Endothelial cell of umbilical vein (primary cell): Measurements from ENCODE around the gene PRLHR.

Experiments used
- CTCF ChIP-seq, 2 donors: IDR thresholded peaks; 1 replicate in 1 of 2; 2 replicates in 1 of 2; pipeline ENCODE4 v1.5.1; 2011; ENCODE audit warnings: low read length in 2 of 2, mild to moderate bottlenecking in 2 of 2, moderate library complexity in 2 of 2, control low read depth in 1 of 2, inconsistent platforms in 1 of 2, low read depth in 1 of 2; ENCODE audit not compliant: insufficient read depth in 1 of 2; ENCODE audit errors: extremely low read depth in 1 of 2
- FOS ChIP-seq: IDR thresholded peaks from 2 replicates; pipeline ENCODE4 v1.6.1; 2011; ENCODE audit warnings: mild to moderate bottlenecking, low read length, moderate library complexity, borderline replicate concordance; ENCODE audit not compliant: insufficient read depth
- GATA2 ChIP-seq: IDR thresholded peaks from 2 replicates; pipeline ENCODE4 v1.7.0; 2011; ENCODE audit warnings: low read depth, mild to moderate bottlenecking, moderate library complexity, mixed read lengths, low read length; ENCODE audit not compliant: insufficient read length, insufficient read depth
- POLR2A ChIP-seq: IDR thresholded peaks from 2 replicates; pipeline ENCODE4 v1.6.1; 2012; ENCODE audit warnings: low read depth, mild to moderate bottlenecking, control low read depth, low read length

GRCh38 chr10:118567701-118568248 lies 27.7 kb downstream of the PRLHR start:
- no peak for TF ChIP-seq CTCF (IDR thresholded peaks at IDR 0.05; ENCODE audit: extremely low read depth in 1 of 2, insufficient read depth in 1 of 2, low read depth in 1 of 2, low read length in 2 of 2)
- no peak for TF ChIP-seq GATA2
- no peak for TF ChIP-seq POLR2A
- no peak for TF ChIP-seq FOS
